Left forelimb (tissue), 1 donor: ENCODE data around the gene MINPP1.
"Not testable (repeated sequence)": the region's sequence is repeated elsewhere in the genome, so short reads cannot be mapped to it uniquely, and the experiment has no call there.

Experiments
- DNase-seq: peaks from one replicate; pipeline ENCODE4 v3.0.0-alpha.2; 2018; ENCODE audit warnings: low spot score

MINPP1 gene

GRCh38 chr10:87504640-87505365 lies at the start of gene MINPP1:
Gene MINPP1 (plus strand): TSS chr10:87504893. CDS start chr10:87504916, 23 bp downstream.
- DNase-seq, result peak; percentile 90

DNA sequence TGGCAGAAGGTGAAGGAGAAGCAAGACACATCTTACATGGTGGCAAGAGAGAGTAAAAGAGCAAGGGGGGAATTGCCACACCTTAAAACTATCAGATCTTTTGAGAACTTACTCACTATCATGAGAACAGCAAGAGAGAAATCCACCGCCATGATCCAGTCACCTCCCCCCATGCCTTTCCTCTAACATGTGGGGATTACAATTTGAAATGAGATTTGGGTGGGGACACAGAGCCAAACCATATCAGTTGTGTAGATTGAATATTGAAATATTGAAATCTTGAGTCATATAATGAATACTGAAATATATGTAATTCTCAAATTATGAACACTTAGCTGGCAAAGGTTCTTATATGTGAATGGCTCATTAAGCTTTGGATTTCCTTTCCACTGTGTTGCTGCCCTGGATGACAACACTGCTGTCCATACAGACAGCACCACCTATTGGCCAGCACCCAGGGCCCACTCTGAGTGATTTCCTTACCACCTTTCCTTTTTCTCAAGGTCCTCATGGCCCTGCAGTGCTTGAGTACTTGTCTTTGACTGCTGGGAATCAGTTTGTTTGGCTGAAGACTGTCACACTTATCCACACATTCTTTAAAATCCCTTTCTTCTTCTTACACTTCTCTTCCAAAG lies 48.0 kb upstream of the MINPP1 start:
- not testable (repeated sequence) for DNase-seq

GRCh38 chr10:87461751-87462150 lies 42.9 kb upstream of the MINPP1 start:
- DNase-seq, result not testable (repeated sequence)

DNA sequence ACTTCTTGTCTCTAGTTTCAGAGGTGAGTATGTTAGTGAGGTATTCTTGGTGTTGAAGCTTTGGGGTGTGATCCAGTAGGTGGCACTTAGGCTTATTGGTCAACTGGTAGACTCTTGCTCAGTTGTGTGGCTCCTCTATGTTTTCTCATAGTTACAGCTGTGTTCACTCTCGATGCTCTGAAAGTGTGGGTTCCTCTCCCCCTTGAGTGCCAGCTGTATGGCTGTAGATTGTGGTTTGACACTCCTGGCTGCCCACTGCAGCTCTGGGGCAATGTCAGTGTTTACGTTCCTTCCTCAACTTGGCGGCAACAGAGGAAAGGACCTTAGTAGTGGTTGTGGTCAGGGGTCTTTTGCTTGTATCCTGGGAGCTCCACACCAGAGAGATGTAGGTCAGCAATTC lies 37.8 kb upstream of the MINPP1 start:
- not testable (repeated sequence) for DNase-seq

- DNase-seq, result not testable (repeated sequence)
Measured at GRCh38 chr10:87488733-87489132, 16.0 kb upstream of the MINPP1 start.

GRCh38 chr10:87490285-87490684 lies 14.4 kb upstream of the MINPP1 start:
- DNase-seq, result not testable (repeated sequence)

- not testable (repeated sequence) for DNase-seq
Measured at GRCh38 chr10:87492450-87492849, 12.2 kb upstream of the MINPP1 start.

GRCh38 chr10:87495446-87495845 lies 9.2 kb upstream of the MINPP1 start:
- not testable (repeated sequence) for DNase-seq

DNA sequence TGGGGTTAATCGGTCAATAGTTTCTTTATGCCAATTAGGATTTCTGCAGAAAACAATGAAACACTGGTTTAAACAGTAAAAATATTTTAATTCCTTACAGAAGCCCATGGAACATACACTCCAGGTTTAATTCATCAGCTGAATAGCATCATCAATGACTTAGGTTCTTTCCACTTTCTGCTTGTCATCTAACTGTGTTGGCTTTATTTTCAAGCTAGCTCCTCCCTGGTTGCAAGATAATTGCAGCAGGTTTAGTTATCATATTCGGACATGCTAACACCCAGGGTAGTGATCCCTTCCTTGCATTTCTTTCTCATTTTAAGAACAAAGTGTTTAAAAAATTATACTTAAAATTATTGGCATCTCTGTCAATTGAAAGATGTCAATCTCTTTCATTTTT lies 7.3 kb upstream of the MINPP1 start:
- not testable (repeated sequence) for DNase-seq

DNA sequence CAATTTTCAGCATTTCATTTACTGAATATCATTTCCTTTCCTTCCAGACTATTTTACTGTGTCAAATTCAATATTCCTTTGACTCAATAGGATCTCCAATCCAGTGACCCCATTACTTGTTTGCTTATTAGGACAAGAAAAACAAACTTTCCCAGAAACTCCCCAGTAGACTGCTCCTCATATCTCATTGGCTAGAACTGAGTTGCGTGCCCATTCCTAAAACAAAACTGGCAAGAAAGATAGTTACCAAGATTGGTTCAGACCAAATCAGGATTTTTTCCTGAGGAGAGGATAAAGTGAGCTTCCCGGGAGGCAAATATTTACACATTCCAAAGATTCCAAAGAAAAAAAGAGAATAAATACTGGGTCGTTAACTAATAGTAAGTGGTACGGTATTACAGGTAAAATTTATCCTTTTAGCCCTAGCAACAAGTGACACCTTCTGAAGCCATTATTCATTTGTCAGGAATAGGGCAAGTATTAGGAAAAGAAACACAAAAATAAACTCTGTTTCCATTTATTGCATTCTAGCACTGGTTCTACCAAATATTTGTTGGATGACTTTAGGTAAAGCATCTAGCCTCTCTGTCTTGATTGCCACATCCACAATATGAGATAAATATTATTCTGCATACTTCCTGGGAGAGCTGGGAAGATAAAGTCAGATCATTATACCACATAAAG lies 6.4 kb upstream of the MINPP1 start:
- not testable (repeated sequence) for DNase-seq

GRCh38 chr10:87500646-87501048 lies 4.0 kb upstream of the MINPP1 start:
- no peak for DNase-seq

DNA sequence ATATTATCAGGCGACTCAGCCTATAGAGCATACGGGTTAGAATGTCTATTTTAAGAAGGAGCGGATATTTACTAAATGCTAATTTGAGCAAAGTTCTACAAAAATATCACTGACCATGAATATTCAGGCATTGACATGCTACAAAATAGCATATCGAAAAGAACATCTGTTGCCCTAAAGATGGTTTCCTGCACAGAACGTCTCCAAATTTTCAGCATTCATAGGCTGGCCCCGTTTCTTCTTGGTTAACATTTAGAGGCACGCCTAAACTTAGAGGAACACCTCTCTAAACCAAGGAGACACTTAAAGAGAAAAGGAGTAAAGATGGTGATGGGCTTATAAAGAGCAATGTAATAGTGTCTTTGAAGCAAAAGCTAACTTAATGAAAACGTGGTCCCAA lies 1.3 kb upstream of the MINPP1 start:
- no peak for DNase-seq

DNA sequence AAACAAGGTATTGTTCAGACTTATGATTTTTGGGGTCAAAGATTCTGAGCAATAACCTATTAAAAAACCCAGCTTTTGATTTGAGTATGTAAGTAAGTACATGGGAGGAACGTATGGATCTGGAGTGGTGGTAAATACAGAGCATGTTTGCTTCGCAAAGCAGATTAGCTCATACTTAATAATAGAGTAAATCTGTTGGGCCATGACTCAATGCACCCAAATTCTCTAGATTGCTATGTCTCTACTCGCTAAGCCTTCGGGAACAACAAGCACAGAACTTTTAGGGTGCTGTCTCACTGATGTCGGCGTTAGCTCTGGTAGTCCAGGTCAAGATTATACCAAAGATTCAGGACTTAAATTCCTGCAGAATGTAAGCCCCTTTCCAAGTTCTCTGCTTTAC lies 807 bp upstream of the MINPP1 start:
- DNase-seq, result no peak

DNA sequence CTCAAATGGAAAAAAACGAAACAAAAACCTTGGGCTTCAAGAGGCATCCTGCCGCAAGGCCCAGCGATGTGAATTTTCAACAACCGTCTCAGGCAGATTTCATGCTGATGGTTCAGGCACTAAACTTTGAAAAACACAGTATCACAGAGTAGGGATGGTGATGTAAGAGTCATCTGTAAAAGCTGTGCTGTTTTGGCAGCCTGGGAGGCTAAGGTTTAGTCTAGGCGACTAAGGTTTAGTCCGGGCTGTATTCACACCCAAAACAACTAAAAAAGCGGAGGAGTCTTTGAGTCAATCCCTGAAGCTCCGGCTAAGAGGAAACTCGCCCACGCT lies 420 bp upstream of the MINPP1 start:
- DNase-seq, result no peak

DNA sequence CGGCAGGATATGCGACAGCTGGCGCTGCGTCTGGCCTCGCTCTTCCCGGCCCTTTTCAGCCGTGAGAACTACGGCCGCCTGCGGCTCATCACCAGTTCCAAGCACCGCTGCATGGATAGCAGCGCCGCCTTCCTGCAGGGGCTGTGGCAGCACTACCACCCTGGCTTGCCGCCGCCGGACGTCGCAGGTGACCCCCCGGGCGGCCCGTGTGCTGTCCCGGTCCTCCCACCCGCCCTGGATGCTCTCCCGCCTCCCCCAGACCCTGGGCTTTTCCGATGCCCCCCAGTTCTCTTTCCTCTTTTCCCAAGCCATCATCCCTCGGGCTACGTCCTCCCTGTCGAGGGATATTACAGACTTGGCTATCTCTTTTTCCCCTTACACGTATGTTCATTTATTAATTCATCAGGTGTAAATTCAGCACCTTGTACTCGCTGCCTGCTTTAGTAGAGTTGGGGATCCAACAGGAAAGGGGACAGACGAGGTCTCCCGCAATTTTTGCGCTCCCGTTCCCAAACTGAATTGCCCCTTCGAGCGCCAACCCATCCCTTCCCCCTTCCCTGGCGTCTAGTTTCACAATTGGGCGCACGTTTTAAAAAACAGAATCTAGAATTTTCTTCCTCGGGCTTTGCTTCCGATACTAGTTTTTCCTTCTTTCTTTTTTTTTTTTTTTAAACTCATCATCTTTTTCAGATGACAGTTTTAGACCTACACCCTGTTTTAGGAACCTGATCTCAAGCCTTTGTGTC lies 846 bp downstream of the MINPP1 start:
- DNase-seq, result no peak

- no peak for DNase-seq
Measured at GRCh38 chr10:87506956-87507355, 2.3 kb downstream of the MINPP1 start.

DNA sequence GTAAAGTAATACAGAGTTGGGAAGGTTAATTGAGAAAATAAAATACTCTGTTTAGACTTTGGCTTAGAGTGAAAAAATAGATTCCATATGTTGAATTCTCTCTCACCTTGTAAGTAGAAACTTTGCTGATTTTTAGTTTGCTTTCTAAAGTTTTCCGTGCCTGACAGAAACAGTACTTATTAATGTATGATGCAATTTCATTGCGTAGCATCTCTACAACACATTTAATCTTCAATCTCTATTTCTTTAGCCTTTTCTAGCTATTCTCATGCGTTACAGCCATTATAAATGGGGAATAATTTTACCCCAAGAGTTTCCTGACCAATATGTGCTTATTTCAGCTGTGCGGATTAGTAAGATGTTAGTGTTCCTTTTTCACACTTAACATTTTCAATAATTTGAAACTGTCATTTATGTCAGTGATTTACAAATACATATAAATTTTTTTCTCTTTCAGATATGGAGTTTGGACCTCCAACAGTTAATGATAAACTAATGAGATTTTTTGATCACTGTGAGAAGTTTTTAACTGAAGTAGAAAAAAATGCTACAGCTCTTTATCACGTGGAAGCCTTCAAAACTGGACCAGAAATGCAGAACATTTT lies 3.3 kb downstream of the MINPP1 start:
- DNase-seq, result no peak

GRCh38 chr10:87508837-87509236 lies 4.1 kb downstream of the MINPP1 start:
- DNase-seq, result no peak

GRCh38 chr10:87510025-87510424 lies 5.3 kb downstream of the MINPP1 start:
- DNase-seq, result no peak

DNA sequence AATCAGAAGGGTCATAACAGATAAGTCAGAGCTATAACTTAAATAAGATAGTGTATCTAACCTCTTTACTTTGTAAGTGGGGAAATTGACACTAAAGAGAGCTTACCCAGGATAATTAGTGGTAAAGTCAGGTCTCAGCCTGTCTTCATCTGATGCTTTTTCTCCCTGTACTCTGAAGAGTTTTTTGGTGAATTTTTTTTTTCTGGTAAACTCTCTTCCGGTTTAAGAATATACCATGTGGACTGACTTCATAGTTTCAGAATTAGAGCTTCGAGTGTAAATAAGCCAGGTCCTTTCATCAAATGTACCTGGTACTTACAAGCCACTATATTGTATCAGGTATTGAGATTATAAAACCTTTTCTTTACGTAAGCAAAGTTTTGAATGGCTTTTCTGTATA lies 6.8 kb downstream of the MINPP1 start:
- DNase-seq, result no peak

- DNase-seq, result no peak
Measured at GRCh38 chr10:87518937-87519336, 14.2 kb downstream of the MINPP1 start.

DNA sequence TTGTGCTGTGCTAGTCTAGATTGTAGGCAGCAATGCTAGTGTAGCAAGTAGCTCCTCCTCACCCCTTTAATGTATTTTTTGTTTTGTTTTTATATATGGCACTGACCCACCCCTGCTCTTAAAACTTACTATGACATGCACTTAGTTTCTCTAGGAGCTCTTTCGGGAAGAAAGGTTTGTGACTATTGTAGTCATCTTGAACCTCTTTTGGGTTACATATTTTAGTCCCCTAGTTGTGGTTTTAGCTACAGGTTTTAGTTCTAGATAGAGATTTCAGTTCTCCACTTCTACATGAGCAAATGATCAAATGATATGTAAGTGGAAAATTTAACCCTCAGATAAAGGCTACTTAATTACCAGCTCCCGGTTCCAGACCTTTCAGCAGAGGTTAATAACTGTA lies 14.9 kb downstream of the MINPP1 start:
- DNase-seq, result no peak
